Measurements from ENCODE around the gene ATF7. TPM values are rescaled to one million over a fixed set of nuclear protein-coding genes. Genes with fewer than 3 reads are reported as not detected.
A peak's percentile ranks its signal among the peaks of the same experiment; 100 is the strongest.

The ATF7 gene
- total and polyA plus RNA-seq, 10 donors, result 6.5 to 52.8 (median 35.4) TPM

GRCh38 chr12:53631721-53632120, 5.5 kb upstream of the ATF7 start:
- intact Hi-C loops (cut with DNase I; ENCODE audit: low total_unique reads), result no loop called here
- WGBS, 5 donors, result 60 to 100% (median 73%) methylated on average over 1 of the region's 1 CpG
- no peak for DNase-seq
- Histone ChIP-seq H3K36me3 (no peaks in the 10 kb centered on the region), H3K27ac (no peak overlapping the region), H3K27me3 (replicated peaks in 1 of 7) (no peaks in the 10 kb centered on the region), H3K4me3 (no peak overlapping the region), H3K9me3 (no peaks in the 10 kb centered on the region), H3K4me1 (peaks cover 2 to 7% (median 4%) of the 10 kb centered on the region in 6 donors)
- TF ChIP-seq POLR2AphosphoS5 (IDR thresholded peaks at IDR 0.05), result no peak
- no peak for TF ChIP-seq POLR2A (IDR thresholded peaks at IDR 0.05)
- TF ChIP-seq CTCF (IDR thresholded peaks at IDR 0.05 in 8 of 11, conservative IDR thresholded peaks at IDR 0.05 in 3 of 11), result no peak

- intact Hi-C loops (cut with DNase I; ENCODE audit: low total_unique reads), result no loop called here
- H3K4me3 ChIP-seq, result no peak overlapping the region
- no peak overlapping the region for H3K27ac ChIP-seq
- DNase-seq, result no peak
- peaks cover 17 to 38% (median 34%) of the 10 kb centered on the region in 6 donors for H3K4me1 ChIP-seq
- H3K36me3 ChIP-seq, result no peaks in the 10 kb centered on the region
- H3K27me3 ChIP-seq (replicated peaks in 1 of 7), result no peaks in the 10 kb centered on the region
- 84 to 92% (median 87%) methylated on average over 11 of the region's 11 CpGs for WGBS, 5 donors
- TF ChIP-seq CTCF (IDR thresholded peaks at IDR 0.05 in 8 of 11, conservative IDR thresholded peaks at IDR 0.05 in 3 of 11) (no peak), POLR2AphosphoS5 (IDR thresholded peaks at IDR 0.05) (no peak), POLR2A (IDR thresholded peaks at IDR 0.05) (no peak)
- H3K9me3 ChIP-seq, result no peaks in the 10 kb centered on the region
These were observed 1.7 kb upstream of the ATF7 start for GRCh38 chr12:53627919-53628318.

GRCh38 chr12:53626702-53627169, 554 bp upstream of the ATF7 start:
- intact Hi-C loops (cut with DNase I; ENCODE audit: low total_unique reads), result no loop called here
- WGBS, 5 donors, result 17 to 21% (median 18%) methylated on average over 6 of the region's 6 CpGs
- Histone ChIP-seq H3K4me1 (peaks cover 22 to 50% (median 43%) of the 10 kb centered on the region in 6 donors), H3K27ac (peak overlapping the region; percentile 87 to 97 (median 92)), H3K9me3 (no peaks in the 10 kb centered on the region), H3K4me3 (peak overlapping the region; percentile 42 to 76 (median 54)), H3K36me3 (peaks cover 0 to 7% (median 0%) of the 10 kb centered on the region in 6 donors), H3K27me3 (replicated peaks in 1 of 7) (no peaks in the 10 kb centered on the region)
- no peak for DNase-seq
- TF ChIP-seq CTCF (IDR thresholded peaks at IDR 0.05 in 8 of 11, conservative IDR thresholded peaks at IDR 0.05 in 3 of 11) (no peak), POLR2A (IDR thresholded peaks at IDR 0.05) (no peak), POLR2AphosphoS5 (IDR thresholded peaks at IDR 0.05) (no peak)

- intact Hi-C loops (cut with DNase I; ENCODE audit: low total_unique reads), result no loop called here
- H3K9me3 ChIP-seq, result no peaks in the 10 kb centered on the region
These were observed 723 bp downstream of the ATF7 start for GRCh38 chr12:53625373-53625945.

More at GRCh38 chr12:53625373-53625945, 723 bp downstream of the ATF7 start:
- no peak for TF ChIP-seq POLR2AphosphoS5 (IDR thresholded peaks at IDR 0.05)
- no peak for TF ChIP-seq CTCF (IDR thresholded peaks at IDR 0.05 in 8 of 11, conservative IDR thresholded peaks at IDR 0.05 in 3 of 11)
- TF ChIP-seq POLR2A (IDR thresholded peaks at IDR 0.05), result no peak
- H3K36me3 ChIP-seq, result peaks cover 0 to 7% (median 0%) of the 10 kb centered on the region in 6 donors
- H3K4me1 ChIP-seq, result peaks cover 26 to 63% (median 46%) of the 10 kb centered on the region in 6 donors
- no peaks in the 10 kb centered on the region for H3K27me3 ChIP-seq (replicated peaks in 1 of 7)
- H3K4me3 ChIP-seq, result peak overlapping the region; percentile 42 to 76 (median 54)
- 17 to 20% (median 19%) methylated on average over 5 of the region's 5 CpGs for WGBS, 5 donors
- DNase-seq, result no peak
- peak overlapping the region; percentile 87 to 97 (median 92) for H3K27ac ChIP-seq

Data from spleen (tissue), 11 donors.